H1 (cell line): ENCODE measurements around the gene MYO1D. TPM values are rescaled to one million over a fixed set of nuclear protein-coding genes. Genes with fewer than 3 reads are reported as not detected.

Source experiments
- CTCF ChIA-PET: fragments of 300-600 bp; sonication (Branson Sonifier 250); formaldehyde crosslinking; loops from one replicate; lab custom pipeline; 2021; ENCODE audit not compliant: partially characterized antibody; lab: Charles Lee
- POLR2A ChIA-PET: fragments of 300-600 bp; sonication (Branson Sonifier 250); formaldehyde crosslinking; loops from one replicate; lab custom pipeline; 2021; ENCODE audit warnings: inconsistent platforms; ENCODE audit not compliant: partially characterized antibody; lab: Charles Lee
- DNase-seq, 2 experiments: peaks; one replicate each; pipeline versions ENCODE4 v3.0.0 to v3.0.0-alpha.2; 2010 to 2022; ENCODE audit warnings: low spot score in 2 of 2, low read depth in 1 of 2, mixed read lengths in 1 of 2
- FAIRE-seq: peaks from 2 replicates; lab custom pipeline; 2011; peaks lifted over from hg19 to GRCh38; lab: Jason Lieb, UNC
- H2AFZ ChIP-seq: 2 replicates; pipeline ENCODE4 v1.8.1; 2012; ENCODE audit warnings: low read length, inconsistent platforms
- H2AK5ac ChIP-seq: 2 replicates; pipeline ENCODE4 v1.6.1; 2013; ENCODE audit warnings: low read depth, low read length
- H2BK120ac ChIP-seq: replicated peaks from 2 replicates; pipeline ENCODE3; 2013; ENCODE audit warnings: low read depth, low read length, inconsistent platforms
- H2BK12ac ChIP-seq: 2 replicates; pipeline ENCODE4 v1.6.1; 2013; ENCODE audit warnings: low read depth, low read length
- H2BK15ac ChIP-seq: 2 replicates; pipeline ENCODE4 v1.6.1; 2013; ENCODE audit warnings: low read length
- H2BK20ac ChIP-seq: 2 replicates; pipeline ENCODE4 v1.6.1; 2013; ENCODE audit warnings: low read length
- H2BK5ac ChIP-seq: 2 replicates; pipeline ENCODE4 v1.6.1; 2013; ENCODE audit warnings: low read depth, low read length
- H3K14ac ChIP-seq: 2 replicates; pipeline ENCODE4 v1.6.1; 2013; ENCODE audit warnings: inconsistent platforms; ENCODE audit not compliant: insufficient read length
- H3K18ac ChIP-seq: 2 replicates; pipeline ENCODE4 v1.6.1; 2013; ENCODE audit warnings: low read length; ENCODE audit errors: extremely low read depth
- H3K23ac ChIP-seq: 2 replicates; pipeline ENCODE4 v1.6.1; 2013; ENCODE audit warnings: inconsistent platforms; ENCODE audit not compliant: insufficient read length
- H3K23me2 ChIP-seq: 2 replicates; pipeline ENCODE4 v1.6.1; 2013; ENCODE audit warnings: low read depth, low read length
- H3K27ac ChIP-seq: 2 replicates; pipeline ENCODE4 v1.6.1; 2011; ENCODE audit warnings: low read depth, low read length, inconsistent platforms
- H3K27me3 ChIP-seq, 4 experiments: replicated peaks in 1 of 4; 1 replicate in 1 of 4; 2 replicates in 3 of 4; pipeline versions ENCODE4 v1.6.1 to v1.8.1; 2011 to 2013; ENCODE audit warnings: low read length in 3 of 4, mild to moderate bottlenecking in 3 of 4, inconsistent platforms in 2 of 4, mixed read lengths in 2 of 4, moderate library complexity in 1 of 4; ENCODE audit not compliant: control insufficient read depth in 3 of 4, insufficient read depth in 3 of 4; ENCODE audit errors: extremely low read depth in 1 of 4
- H3K36me3 ChIP-seq, 4 experiments: 2 replicates each; pipeline versions ENCODE4 v1.6.1 to v1.8.1; 2011 to 2013; ENCODE audit warnings: mild to moderate bottlenecking in 4 of 4, low read length in 3 of 4, moderate library complexity in 2 of 4, control low read depth in 1 of 4, inconsistent platforms in 1 of 4; ENCODE audit not compliant: insufficient read depth in 4 of 4, control insufficient read depth in 2 of 4
- H3K4ac ChIP-seq: replicated peaks from 2 replicates; pipeline ENCODE3; 2013; ENCODE audit warnings: low read length, low read depth, mixed read lengths, inconsistent platforms; ENCODE audit not compliant: insufficient read length
- H3K4me1 ChIP-seq, 4 experiments: replicated peaks in 1 of 4; 1 replicate in 1 of 4; 2 replicates in 3 of 4; pipeline versions ENCODE4 v1.6.1 to v1.8.1; 2011 to 2013; ENCODE audit warnings: low read length in 3 of 4, inconsistent platforms in 2 of 4, mixed read lengths in 1 of 4; ENCODE audit not compliant: insufficient read depth in 4 of 4, control insufficient read depth in 3 of 4
- H3K4me2 ChIP-seq, 2 experiments: 2 replicates each; pipeline versions ENCODE4 v1.6.1 to v1.8.1; 2011 to 2013; ENCODE audit warnings: low read depth in 2 of 2, low read length in 2 of 2, control low read depth in 1 of 2, inconsistent platforms in 1 of 2, mild to moderate bottlenecking in 1 of 2; ENCODE audit not compliant: insufficient read depth in 1 of 2
- H3K4me3 ChIP-seq, 4 experiments: fragments of 200-600, 300-600 bp in 1 of 4; sonication (generic), shearing (Covaris generic), sonication (Bioruptor Twin) in 1 of 4; 2 replicates each; pipeline versions ENCODE4 v1.5.1 to v1.8.1; 2011 to 2016; ENCODE audit warnings: low read length in 4 of 4, low read depth in 3 of 4, control low read depth in 2 of 4, inconsistent platforms in 2 of 4, mild to moderate bottlenecking in 2 of 4, mixed read lengths in 1 of 4, moderate library complexity in 1 of 4; ENCODE audit not compliant: insufficient read depth in 2 of 4; ENCODE audit errors: extremely low read depth in 1 of 4
- H3K56ac ChIP-seq: replicated peaks from 2 replicates; pipeline ENCODE3; 2013; ENCODE audit warnings: low read depth, mild to moderate bottlenecking, mixed read lengths, low read length, inconsistent platforms; ENCODE audit not compliant: insufficient read length
- H3K79me1 ChIP-seq: 2 replicates; pipeline ENCODE4 v1.6.1; 2013; ENCODE audit warnings: low read depth, low read length, control low read depth
- H3K79me2 ChIP-seq, 2 experiments: 2 replicates each; pipeline versions ENCODE4 v1.6.1 to v1.8.1; 2012 to 2013; ENCODE audit warnings: low read length in 2 of 2, mild to moderate bottlenecking in 2 of 2, inconsistent platforms in 1 of 2; ENCODE audit not compliant: insufficient read depth in 2 of 2, control insufficient read depth in 1 of 2
- H3K9ac ChIP-seq, 4 experiments: replicated peaks in 1 of 4; 1 replicate in 1 of 4; 2 replicates in 3 of 4; pipeline versions ENCODE4 v1.6.1 to v1.8.1; 2011 to 2013; ENCODE audit warnings: low read depth in 3 of 4, low read length in 3 of 4, control low read depth in 2 of 4, mild to moderate bottlenecking in 2 of 4, moderate library complexity in 2 of 4, inconsistent platforms in 1 of 4; ENCODE audit errors: extremely low read depth in 1 of 4
- H3K9me3 ChIP-seq, 2 experiments: 2 replicates each; pipeline versions ENCODE4 v1.6.1 to v1.8.1; 2012 to 2013; ENCODE audit warnings: mild to moderate bottlenecking in 2 of 2, moderate library complexity in 2 of 2, control low read depth in 1 of 2, inconsistent platforms in 1 of 2, low read depth in 1 of 2, low read length in 1 of 2, mixed read lengths in 1 of 2; ENCODE audit not compliant: insufficient read depth in 2 of 2
- H4K20me1 ChIP-seq, 2 experiments: replicated peaks in 1 of 2; 2 replicates each; pipeline versions ENCODE3 to v1.8.1; 2011 to 2013; ENCODE audit warnings: inconsistent platforms in 2 of 2, low read length in 2 of 2, mild to moderate bottlenecking in 1 of 2; ENCODE audit not compliant: insufficient read depth in 2 of 2, control insufficient read depth in 1 of 2
- H4K5ac ChIP-seq: 2 replicates; pipeline ENCODE4 v1.6.1; 2013; ENCODE audit warnings: low read length, low read depth, mixed read lengths, inconsistent platforms; ENCODE audit not compliant: insufficient read length
- H4K8ac ChIP-seq: 2 replicates; pipeline ENCODE4 v1.8.0; 2013; ENCODE audit warnings: mild to moderate bottlenecking, moderate library complexity, low read length, inconsistent platforms; ENCODE audit not compliant: insufficient read depth; ENCODE audit errors: extremely low read depth
- H4K91ac ChIP-seq: replicated peaks from 2 replicates; pipeline ENCODE3; 2013; ENCODE audit warnings: low read length, mixed read lengths, inconsistent platforms; ENCODE audit not compliant: insufficient read length
- BACH1 ChIP-seq: IDR thresholded peaks from 2 replicates; pipeline ENCODE4 v1.6.1; 2012; ENCODE audit warnings: low read length, improper control_type of control experiment
- BRCA1 ChIP-seq: IDR thresholded peaks from 2 replicates; pipeline ENCODE4 v1.6.1; 2012; ENCODE audit warnings: low read depth, low read length, improper control_type of control experiment
- KDM1A ChIP-seq: fragments of 200-600, 300-600 bp; sonication (generic); IDR thresholded peaks from 2 replicates; pipeline ENCODE4 v1.7.1; 2016; ENCODE audit warnings: mild to moderate bottlenecking, low read length, borderline replicate concordance
- SIX5 ChIP-seq: IDR thresholded peaks from 2 replicates; pipeline ENCODE4 v1.6.1; 2011; ENCODE audit warnings: mild to moderate bottlenecking, low read depth, low read length
- WGBS, 2 experiments: shearing (Covaris generic) in 1 of 2; methylation state at CpG; one replicate each; pipeline versions ENCODE4 v1.1.6 to v1.1.7; 2013 to 2015; ENCODE audit warnings: low lambda C conversion rate in 2 of 2, mixed read lengths in 2 of 2, inconsistent platforms in 1 of 2, low coverage in 1 of 2, missing lambda C conversion rate in 1 of 2; ENCODE audit not compliant: insufficient replicate concordance in 2 of 2, insufficient coverage in 1 of 2, insufficient read length in 1 of 2; ENCODE audit errors: extremely low coverage in 1 of 2, missing lambda C conversion rate in 1 of 2; 5-methylcytosine and 5-hydroxymethylcytosine counted together
- polyA plus RNA-seq, 7 experiments: library from polyadenylated mRNA; depleted of rRNA in 3 of 7; stranded (reverse) in 5 of 7; unstranded in 2 of 7; fragments of >200 nt in 5 of 7; fragments of 200-250 nt in 2 of 7; gene quantifications; 1 replicate in 5 of 7; 2 replicates in 1 of 7; 4 replicates in 1 of 7; pipeline versions ENCODE4 v1.2.1 to v1.2.3, GENCODE V29; 2011 to 2013; ENCODE audit warnings: missing spikeins in 2 of 7, mixed read lengths in 2 of 7
- total RNA-seq: library from RNA; stranded (reverse); fragmentation: NEBNext Ultra II Directional; extraction: Animal tissue kit (Norgen Biotek cat#: 25700); gene quantifications from 2 replicates; pipeline ENCODE4 v1.2.1, GENCODE V29; 2021

MYO1D gene
- total and polyA plus RNA-seq, 2 of the 8 experiments (the other 6 are each of a cell fraction or from before 2014, with no cell fraction given) = 6.5 to 25.4 TPM

DNA sequence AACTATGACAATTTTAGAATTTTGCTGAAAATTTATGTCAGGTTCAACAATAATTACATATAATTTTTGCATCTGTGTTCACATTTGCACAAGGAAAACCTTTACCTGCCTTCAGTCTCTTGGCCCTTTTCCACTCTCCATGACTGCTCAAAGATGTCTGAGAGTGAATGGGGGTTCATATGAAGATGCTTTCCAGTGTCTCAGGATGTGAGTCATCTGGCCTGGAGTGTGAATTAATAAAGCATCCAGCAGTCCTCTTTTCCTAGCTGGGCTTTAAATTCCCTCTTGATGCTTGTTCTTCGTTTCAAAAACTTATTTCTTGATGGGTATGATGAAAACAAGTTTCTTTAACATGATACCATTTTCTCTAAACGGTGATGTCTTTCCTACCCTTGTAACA, 290.3 kb downstream of the MYO1D start:
- no peak for FAIRE-seq

More for the DNA sequence above, 290.3 kb downstream of the MYO1D start:
- Histone ChIP-seq H4K8ac (no peak overlapping the region), H3K4me1 (no peaks in the 10 kb centered on the region), H3K23ac (no peak overlapping the region), H4K20me1 (no peaks in the 10 kb centered on the region), H3K14ac (no peak overlapping the region), H4K5ac (no peak overlapping the region), H3K4ac (no peak overlapping the region), H3K9me3 (no peaks in the 10 kb centered on the region), H3K4me2 (no peak overlapping the region), H3K27me3 (no peaks in the 10 kb centered on the region), H3K23me2 (no peaks in the 10 kb centered on the region), H3K79me1 (no peaks in the 10 kb centered on the region), H4K91ac (no peak overlapping the region), H2BK12ac (no peak overlapping the region), H2BK15ac (no peak overlapping the region), H3K9ac (no peak overlapping the region), H3K27ac (no peak overlapping the region), H3K36me3 (no peaks in the 10 kb centered on the region), H3K56ac (no peak overlapping the region), H3K4me3 (no peak overlapping the region), H2BK120ac (no peak overlapping the region), H2BK5ac (no peak overlapping the region), H2BK20ac (no peak overlapping the region), H2AFZ (no peak overlapping the region), H2AK5ac (no peak overlapping the region), H3K18ac (no peak overlapping the region), H3K79me2 (no peaks in the 10 kb centered on the region)
- WGBS, 2 experiments = 86% methylated on average over 2 of the region's 2 CpGs; no CpG with 5 or more reads in 1 of the 2 experiments
- TF ChIP-seq KDM1A = no peak
- no peak for TF ChIP-seq BRCA1
- no peak for TF ChIP-seq BACH1
- TF ChIP-seq SIX5 = no peak
- ChIA-PET POLR2A (no interaction called here), CTCF (no interaction called here)
- DNase-seq = no peak
